Panc1 (cell line): ENCODE data around the gene CAMKMT. TPM values are rescaled to one million over a fixed set of nuclear protein-coding genes. Genes with fewer than 3 reads are reported as not detected.

Experiments used
- ATAC-seq: fragments of 200-7000 bp; cut with Tn5 transposase; 2 replicates; pipeline ENCODE4 v1.9.1; 2020; ENCODE audit warnings: mild to moderate bottlenecking, moderate library complexity
- BruUV-seq: library from RNA; stranded (reverse); fragments of 400-500 nt; replicated peaks from 2 replicates; lab custom pipeline; 2021; lab: Mats Ljungman, UMichigan
- CTCF ChIA-PET: fragments of 300-600 bp; sonication (Branson Sonifier 250); formaldehyde crosslinking; loops from one replicate; lab custom pipeline; 2022; ENCODE audit warnings: antibody characterized with exemption; lab: Charles Lee
- POLR2A ChIA-PET: fragments of 300-600 bp; sonication (Branson Sonifier 250); formaldehyde crosslinking; loops from one replicate; lab custom pipeline; 2022; ENCODE audit warnings: antibody characterized with exemption; lab: Charles Lee
- DNase-seq: peaks from one replicate; pipeline ENCODE4 v3.0.0-alpha.2; 2010; ENCODE audit warnings: low read depth, low spot score
- H3K27ac ChIP-seq: 2 replicates; pipeline ENCODE4 v1.5.1; 2011; ENCODE audit warnings: mild to moderate bottlenecking, low read length, inconsistent platforms
- H3K27me3 ChIP-seq: fragments of 200-500 bp; sonication (Bioruptor generic); 2 replicates; pipeline ENCODE4 v1.6.0; 2014; ENCODE audit warnings: low read length, inconsistent platforms; ENCODE audit not compliant: control insufficient read depth, insufficient read depth
- H3K36me3 ChIP-seq: fragments of 200-500 bp; sonication (Bioruptor generic); 2 replicates; pipeline ENCODE4 v1.5.1; 2014; ENCODE audit warnings: inconsistent platforms, mild to moderate bottlenecking, low read length, moderate library complexity; ENCODE audit not compliant: control insufficient read depth, insufficient read depth
- H3K4me1 ChIP-seq: 2 replicates; pipeline ENCODE4 v1.5.1; 2011; ENCODE audit warnings: inconsistent platforms, mild to moderate bottlenecking, low read length, moderate library complexity; ENCODE audit not compliant: control insufficient read depth, insufficient read depth
- H3K4me3 ChIP-seq, 2 experiments: 2 replicates each; pipeline ENCODE4 v1.5.1; 2011 to 2012; ENCODE audit warnings: low read depth in 2 of 2, low read length in 2 of 2, mild to moderate bottlenecking in 2 of 2, inconsistent platforms in 1 of 2, moderate library complexity in 1 of 2
- H3K9me3 ChIP-seq: fragments of 200-500 bp; sonication (Bioruptor generic); 2 replicates; pipeline ENCODE4 v1.5.1; 2014; ENCODE audit warnings: low read depth, mild to moderate bottlenecking, inconsistent platforms, low read length, moderate library complexity; ENCODE audit not compliant: control insufficient read depth, insufficient read depth
- CTCF ChIP-seq: fragments of 450-650 bp; IDR thresholded peaks from 2 replicates; pipeline ENCODE4 v1.5.1; 2017; ENCODE audit warnings: mild to moderate bottlenecking
- POLR2AphosphoS5 ChIP-seq: IDR thresholded peaks from 2 replicates; pipeline ENCODE4 v1.6.1; 2012; ENCODE audit warnings: mild to moderate bottlenecking, low read depth, low read length, moderate library complexity
- REST ChIP-seq, 2 experiments: IDR thresholded peaks; 2 replicates each; pipeline ENCODE4 v1.6.1; 2011 to 2012; ENCODE audit warnings: low read depth in 2 of 2, control low read depth in 1 of 2, low read length in 1 of 2, mild to moderate bottlenecking in 1 of 2, moderate library complexity in 1 of 2; ENCODE audit not compliant: insufficient read depth in 1 of 2
- SIN3A ChIP-seq: IDR thresholded peaks from 2 replicates; pipeline ENCODE4 v1.6.1; 2012; ENCODE audit warnings: low read depth, mild to moderate bottlenecking, low read length, moderate library complexity, borderline replicate concordance; ENCODE audit not compliant: insufficient read depth
- TCF7L2 ChIP-seq: IDR thresholded peaks from 2 replicates; pipeline ENCODE4 v1.6.1; 2011; ENCODE audit warnings: mild to moderate bottlenecking, low read depth, low read length, inconsistent platforms
- in situ Hi-C: cut with HindIII; loops from 2 replicates; pipeline ENCODE4 v1.10.0; 2016; ENCODE audit warnings: low sequenced_read_pairs, low pct_unique_long_range_greater_than_20kb
- intact Hi-C: fragments of 100-400 bp; cut with micrococcal nuclease; formaldehyde crosslinking; loops from one replicate; pipeline ENCODE4 v1.10.0; 2022; ENCODE audit not compliant: unreplicated experiment
- total RNA-seq: library from RNA; stranded (reverse); gene quantifications from one replicate; pipeline ENCODE4 v1.2.1, GENCODE V29; 2021; ENCODE audit not compliant: unreplicated experiment

The CAMKMT gene
- total RNA-seq, 1 experiment from 2014 or later, result 12.6 TPM

GRCh38 chr2:44453259-44453658 lies 91.5 kb downstream of the CAMKMT start:
- DNase-seq (no peak), ATAC-seq (no peak)
- H3K36me3 ChIP-seq, result no peaks in the 10 kb centered on the region; the same call in 1 of the 2 replicates
- CTCF ChIA-PET, result no interaction called here
- H3K27me3 ChIP-seq, result no peaks in the 10 kb centered on the region
- intact Hi-C loops, result no loop called here
- H3K4me3 ChIP-seq, result no peak overlapping the region
- H3K27ac ChIP-seq, result no peak overlapping the region
- no peaks in the 10 kb centered on the region for H3K9me3 ChIP-seq
- no TSS peak for BruUV-seq
- in situ Hi-C loops, result no loop called here
- POLR2A ChIA-PET, result interaction anchor here (0.6 kb wide), 1 partner anchor 303 kb away, joined by 4 read pairs; no protein-coding TSS in a partner anchor
- no peaks in the 10 kb centered on the region for H3K4me1 ChIP-seq
- no peak for TF ChIP-seq TCF7L2
- TF ChIP-seq REST (IDR thresholded peaks at IDR 0.05; ENCODE audit: insufficient read depth in 1 of 2, low read depth in 2 of 2, low read length in 1 of 2), result no peak
- no peak for TF ChIP-seq POLR2AphosphoS5
- no peak for TF ChIP-seq CTCF
- TF ChIP-seq SIN3A, result no peak

GRCh38 chr2:44455877-44456276 lies 94.1 kb downstream of the CAMKMT start:
- BruUV-seq, result no TSS peak
- no peaks in the 10 kb centered on the region for H3K27me3 ChIP-seq
- TF ChIP-seq TCF7L2 (no peak), CTCF (no peak), SIN3A (no peak), REST (IDR thresholded peaks at IDR 0.05; ENCODE audit: insufficient read depth in 1 of 2, low read depth in 2 of 2, low read length in 1 of 2) (no peak), POLR2AphosphoS5 (no peak)
- intact Hi-C loops (no loop called here), in situ Hi-C loops (no loop called here)
- ChIA-PET POLR2A (no interaction called here), CTCF (no interaction called here)
- no peak overlapping the region for H3K27ac ChIP-seq
- no peaks in the 10 kb centered on the region; the same call in 1 of the 2 replicates for H3K36me3 ChIP-seq
- DNase-seq, result no peak
- H3K4me1 ChIP-seq, result no peaks in the 10 kb centered on the region
- no peaks in the 10 kb centered on the region for H3K9me3 ChIP-seq
- no peak for ATAC-seq
- H3K4me3 ChIP-seq, result no peak overlapping the region
